ENCODE results near the gene SLC44A5.

SLC44A5 gene

DNA sequence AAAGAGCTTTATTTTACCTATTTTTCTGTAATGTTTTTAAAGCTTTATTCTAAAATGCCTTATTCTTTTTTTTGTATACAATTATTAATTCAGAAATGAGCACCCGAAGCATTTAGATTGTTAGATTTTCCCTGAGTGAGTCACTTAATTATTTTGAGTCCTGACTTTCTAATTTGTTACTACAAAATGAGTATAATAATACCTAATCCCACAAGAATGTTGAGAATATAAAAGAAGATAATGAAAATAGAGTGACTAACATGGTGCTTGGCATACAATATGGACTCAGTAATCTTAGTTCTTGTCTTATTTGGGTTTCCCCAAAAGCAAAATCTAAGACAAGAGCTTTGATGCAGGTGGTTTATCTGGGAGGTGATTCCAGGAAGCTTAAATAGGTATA lies 334.5 kb downstream of the SLC44A5 start:
- no peak overlapping the region for H3K27ac ChIP-seq (ENCODE audit: low read length)
- H3K79me2 ChIP-seq (ENCODE audit: insufficient read depth, low read length) = no peaks in the 10 kb centered on the region
- no peaks in the 10 kb centered on the region for H3K36me3 ChIP-seq (ENCODE audit: insufficient read depth, low read length)
- H3K27me3 ChIP-seq (ENCODE audit: insufficient read depth, low read length, poor library complexity) = no peaks in the 10 kb centered on the region
- H4K20me1 ChIP-seq (ENCODE audit: insufficient read depth, low read length) = no peaks in the 10 kb centered on the region
- no peaks in the 10 kb centered on the region for H3K4me1 ChIP-seq (ENCODE audit: insufficient read depth, low read length)
- no peak overlapping the region for H3K4me2 ChIP-seq (ENCODE audit: insufficient read depth, low read length)
- no peak overlapping the region for H2AFZ ChIP-seq (ENCODE audit: low read depth, low read length)
- H3K4me3 ChIP-seq (ENCODE audit: low read depth in 1 of 2, low read length in 2 of 2) = no peak overlapping the region
- no peaks in the 10 kb centered on the region for H3K9me3 ChIP-seq (ENCODE audit: insufficient read depth, low read length, severe bottlenecking)
- H3K9ac ChIP-seq (ENCODE audit: low read depth, low read length) = no peak overlapping the region
- DNase-seq (no peak), ATAC-seq (ENCODE audit: insufficient read depth, low read depth) (no peak)
- TF ChIP-seq, protein P1, sequence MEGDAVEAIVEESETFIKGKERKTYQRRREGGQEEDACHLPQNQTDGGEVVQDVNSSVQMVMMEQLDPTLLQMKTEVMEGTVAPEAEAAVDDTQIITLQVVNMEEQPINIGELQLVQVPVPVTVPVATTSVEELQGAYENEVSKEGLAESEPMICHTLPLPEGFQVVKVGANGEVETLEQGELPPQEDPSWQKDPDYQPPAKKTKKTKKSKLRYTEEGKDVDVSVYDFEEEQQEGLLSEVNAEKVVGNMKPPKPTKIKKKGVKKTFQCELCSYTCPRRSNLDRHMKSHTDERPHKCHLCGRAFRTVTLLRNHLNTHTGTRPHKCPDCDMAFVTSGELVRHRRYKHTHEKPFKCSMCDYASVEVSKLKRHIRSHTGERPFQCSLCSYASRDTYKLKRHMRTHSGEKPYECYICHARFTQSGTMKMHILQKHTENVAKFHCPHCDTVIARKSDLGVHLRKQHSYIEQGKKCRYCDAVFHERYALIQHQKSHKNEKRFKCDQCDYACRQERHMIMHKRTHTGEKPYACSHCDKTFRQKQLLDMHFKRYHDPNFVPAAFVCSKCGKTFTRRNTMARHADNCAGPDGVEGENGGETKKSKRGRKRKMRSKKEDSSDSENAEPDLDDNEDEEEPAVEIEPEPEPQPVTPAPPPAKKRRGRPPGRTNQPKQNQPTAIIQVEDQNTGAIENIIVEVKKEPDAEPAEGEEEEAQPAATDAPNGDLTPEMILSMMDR (IDR thresholded peaks at IDR 0.05; ENCODE audit: borderline replicate concordance, extremely low read depth, low read length, poor library complexity, severe bottlenecking) = no peak
- no peak for TF ChIP-seq EZH2 (IDR thresholded peaks at IDR 0.05; ENCODE audit: borderline replicate concordance, low read depth, low read length, severe bottlenecking)

DNA sequence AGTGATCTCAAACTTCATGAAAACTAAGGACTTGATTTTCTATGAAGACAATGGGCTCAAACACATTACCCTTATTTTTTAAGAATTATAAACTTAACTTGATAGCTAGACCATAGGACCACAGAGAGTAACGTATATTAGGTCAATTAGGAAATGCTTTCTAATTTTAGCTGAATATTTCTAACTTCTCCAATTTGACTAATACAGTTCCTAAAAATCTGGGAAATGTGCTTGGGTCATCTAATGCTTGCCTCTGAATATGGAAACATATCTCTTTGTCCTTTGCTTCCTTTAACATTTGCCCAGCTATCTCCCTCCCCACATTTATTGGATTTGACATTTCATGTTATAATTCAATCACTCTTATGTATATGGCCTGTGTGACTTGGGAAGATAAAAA lies 335.3 kb downstream of the SLC44A5 start:
- Histone ChIP-seq H3K36me3 (ENCODE audit: insufficient read depth, low read length) (no peaks in the 10 kb centered on the region), H3K4me2 (ENCODE audit: insufficient read depth, low read length) (no peak overlapping the region), H3K4me3 (ENCODE audit: low read depth in 1 of 2, low read length in 2 of 2) (no peak overlapping the region), H3K9ac (ENCODE audit: low read depth, low read length) (no peak overlapping the region), H2AFZ (ENCODE audit: low read depth, low read length) (no peak overlapping the region), H3K9me3 (ENCODE audit: insufficient read depth, low read length, severe bottlenecking) (no peaks in the 10 kb centered on the region), H4K20me1 (ENCODE audit: insufficient read depth, low read length) (no peaks in the 10 kb centered on the region), H3K27ac (ENCODE audit: low read length) (no peak overlapping the region), H3K27me3 (ENCODE audit: insufficient read depth, low read length, poor library complexity) (no peaks in the 10 kb centered on the region), H3K79me2 (ENCODE audit: insufficient read depth, low read length) (no peaks in the 10 kb centered on the region), H3K4me1 (ENCODE audit: insufficient read depth, low read length) (no peaks in the 10 kb centered on the region)
- ATAC-seq (ENCODE audit: insufficient read depth, low read depth) = no peak
- no peak for TF ChIP-seq EZH2 (IDR thresholded peaks at IDR 0.05; ENCODE audit: borderline replicate concordance, low read depth, low read length, severe bottlenecking)
- TF ChIP-seq, protein P1 (IDR thresholded peaks at IDR 0.05; ENCODE audit: borderline replicate concordance, extremely low read depth, low read length, poor library complexity, severe bottlenecking) = no peak
- DNase-seq = no peak

DNA sequence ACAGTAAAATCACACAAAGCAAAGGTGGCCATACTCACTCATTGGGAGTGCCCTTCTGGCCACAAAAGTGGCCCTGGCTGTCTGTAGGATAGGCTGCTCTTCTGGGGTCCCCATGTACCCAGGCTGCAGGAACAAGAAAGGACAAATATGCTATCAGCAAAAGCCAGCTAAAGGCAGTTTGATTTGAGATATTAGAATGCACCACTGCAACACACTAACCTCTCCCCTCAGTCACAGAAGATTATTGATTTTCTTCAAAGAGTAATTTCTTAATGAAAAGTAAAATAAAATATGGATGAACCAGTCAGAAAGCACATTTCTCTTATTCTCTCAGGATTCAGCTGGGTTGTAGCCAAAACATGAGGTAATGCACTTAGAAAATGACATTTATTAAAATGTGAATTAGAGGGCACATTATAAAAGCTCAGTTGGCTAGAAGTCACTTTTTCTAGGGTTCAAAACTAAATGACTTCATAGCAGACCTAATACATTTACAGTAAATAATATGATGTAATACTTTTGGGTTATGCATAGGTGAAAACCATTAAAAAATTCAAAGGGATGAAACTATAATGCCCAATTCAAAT lies 335.9 kb downstream of the SLC44A5 start:
- H3K4me1 ChIP-seq (ENCODE audit: insufficient read depth, low read length) = no peaks in the 10 kb centered on the region
- no peak overlapping the region for H3K4me3 ChIP-seq (ENCODE audit: low read depth in 1 of 2, low read length in 2 of 2)
- TF ChIP-seq, protein P1 (IDR thresholded peaks at IDR 0.05; ENCODE audit: borderline replicate concordance, extremely low read depth, low read length, poor library complexity, severe bottlenecking) = no peak
- no peak for TF ChIP-seq EZH2 (IDR thresholded peaks at IDR 0.05; ENCODE audit: borderline replicate concordance, low read depth, low read length, severe bottlenecking)
- H3K9ac ChIP-seq (ENCODE audit: low read depth, low read length) = no peak overlapping the region
- no peak overlapping the region for H3K27ac ChIP-seq (ENCODE audit: low read length)
- no peaks in the 10 kb centered on the region for H3K79me2 ChIP-seq (ENCODE audit: insufficient read depth, low read length)
- H3K27me3 ChIP-seq (ENCODE audit: insufficient read depth, low read length, poor library complexity) = no peaks in the 10 kb centered on the region
- H3K36me3 ChIP-seq (ENCODE audit: insufficient read depth, low read length) = no peaks in the 10 kb centered on the region
- no peaks in the 10 kb centered on the region for H4K20me1 ChIP-seq (ENCODE audit: insufficient read depth, low read length)
- no peak for ATAC-seq (ENCODE audit: insufficient read depth, low read depth)
- DNase-seq = no peak
- H3K4me2 ChIP-seq (ENCODE audit: insufficient read depth, low read length) = no peak overlapping the region
- no peak overlapping the region for H2AFZ ChIP-seq (ENCODE audit: low read depth, low read length)
- no peaks in the 10 kb centered on the region for H3K9me3 ChIP-seq (ENCODE audit: insufficient read depth, low read length, severe bottlenecking)

DNA sequence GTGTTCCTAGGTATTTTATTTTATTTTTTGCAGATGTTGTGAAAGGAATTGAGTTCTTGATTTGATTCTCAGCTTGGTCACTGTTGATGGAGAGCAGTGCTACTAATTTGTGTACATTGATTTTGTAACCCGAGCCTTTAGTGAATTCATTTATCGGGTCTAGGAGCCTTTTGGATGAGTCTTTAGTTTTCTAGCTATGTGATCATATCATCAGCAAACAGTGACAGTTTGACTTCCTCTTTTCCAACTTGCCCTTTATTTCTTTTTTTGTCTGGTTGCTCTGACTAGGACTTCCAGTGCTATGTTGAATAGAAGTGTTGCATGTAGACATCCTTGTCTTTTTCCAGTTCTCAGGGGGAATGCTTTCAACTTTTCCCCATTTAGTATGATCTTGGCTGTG lies 337.8 kb downstream of the SLC44A5 start:
- Histone ChIP-seq H4K20me1 (ENCODE audit: insufficient read depth, low read length) (no peaks in the 10 kb centered on the region), H3K36me3 (ENCODE audit: insufficient read depth, low read length) (no peaks in the 10 kb centered on the region), H3K27me3 (ENCODE audit: insufficient read depth, low read length, poor library complexity) (no peaks in the 10 kb centered on the region), H3K9ac (ENCODE audit: low read depth, low read length) (no peak overlapping the region), H3K79me2 (ENCODE audit: insufficient read depth, low read length) (no peaks in the 10 kb centered on the region), H3K27ac (ENCODE audit: low read length) (no peak overlapping the region), H3K4me1 (ENCODE audit: insufficient read depth, low read length) (no peaks in the 10 kb centered on the region), H3K4me3 (ENCODE audit: low read depth in 1 of 2, low read length in 2 of 2) (no peak overlapping the region), H3K4me2 (ENCODE audit: insufficient read depth, low read length) (no peak overlapping the region), H3K9me3 (ENCODE audit: insufficient read depth, low read length, severe bottlenecking) (no peaks in the 10 kb centered on the region), H2AFZ (ENCODE audit: low read depth, low read length) (no peak overlapping the region)
- no peak for ATAC-seq (ENCODE audit: insufficient read depth, low read depth)
- TF ChIP-seq, protein P1 (IDR thresholded peaks at IDR 0.05; ENCODE audit: borderline replicate concordance, extremely low read depth, low read length, poor library complexity, severe bottlenecking) = no peak
- no peak for TF ChIP-seq EZH2 (IDR thresholded peaks at IDR 0.05; ENCODE audit: borderline replicate concordance, low read depth, low read length, severe bottlenecking)
- no peak for DNase-seq
